ENCODE results near the gene MED28. TPM values are rescaled to one million over a fixed set of nuclear protein-coding genes. Genes with fewer than 3 reads are reported as not detected.

Gene MED28
- total and polyA plus RNA-seq, 2 donors (not counting 1 experiment from before 2014, with no cell fraction given): 11.8 to 81.5 TPM

- H3K9ac ChIP-seq (ENCODE audit: low read length): peak overlapping the region; percentile 82
Observed at GRCh38 chr4:17578482-17578891, 36.0 kb upstream of the MED28 start.

More at GRCh38 chr4:17578482-17578891, 36.0 kb upstream of the MED28 start:
- no peak for TF ChIP-seq EZH2 (IDR thresholded peaks at IDR 0.05; ENCODE audit: borderline replicate concordance, insufficient read depth, low read depth, low read length, poor library complexity, severe bottlenecking)
- TF ChIP-seq CTCF (IDR thresholded peaks at IDR 0.05): no peak
- DNase-seq: peak; percentile 49
- H3K27me3 Mint-ChIP-seq: no peaks in the 10 kb centered on the region
- H3K4me1 ChIP-seq (ENCODE audit: control insufficient read depth in 2 of 2, insufficient read depth in 2 of 2, low read length in 2 of 2): peaks cover 13 to 25% of the 10 kb centered on the region in 2 donors
- peaks cover 0 to 4% (median 0%) of the 10 kb centered on the region in 3 donors for H3K9me3 ChIP-seq (ENCODE audit: control extremely low read depth in 1 of 3, control insufficient read depth in 2 of 3, insufficient read depth in 1 of 3, low read length in 2 of 3)
- peaks cover 30% of the 10 kb centered on the region for H3K4me1 Mint-ChIP-seq
- H3K4me3 ChIP-seq (ENCODE audit: control extremely low read depth in 1 of 5, extremely low read depth in 1 of 5, insufficient read depth in 1 of 5, low read depth in 2 of 5, low read length in 4 of 5): peak overlapping the region in 4 of 5 experiments; percentile 79 to 95 (median 87)
- ChIA-PET POLR2A (interaction anchor here (1.6 to 1.8 kb wide), 2 partner anchors 17 to 36 kb away, joined by 5 to 14 read pairs; partner anchors contain the start of gene MED28), CTCF (interaction anchor here (0.9 to 2.0 kb wide), 4 partner anchors 14 to 36 kb away, joined by 3 to 9 read pairs (median 6); partner anchors contain the start of gene MED28)
- peak overlapping the region; percentile 78 for H3K4me2 ChIP-seq (replicated peaks; ENCODE audit: low read depth, low read length, poor library complexity, severe bottlenecking)
- H3K79me2 ChIP-seq (ENCODE audit: control insufficient read depth, insufficient read depth, low read length): peaks cover 12% of the 10 kb centered on the region
- ATAC-seq (ENCODE audit: low read depth): no peak
- peaks cover 0 to 22% of the 10 kb centered on the region in 2 experiments for H3K36me3 ChIP-seq (replicated peaks in 1 of 2; ENCODE audit: control extremely low read depth in 1 of 2, control insufficient read depth in 1 of 2, extremely low read depth in 1 of 2, insufficient read depth in 2 of 2, low read length in 1 of 2)
- WGBS (ENCODE audit: insufficient coverage): no CpG with 5 or more reads among the region's 6 CpGs
- intact Hi-C loops (cut with micrococcal nuclease): no loop called here
- peak overlapping the region; percentile 92 for H3K4me3 Mint-ChIP-seq
- H2AFZ ChIP-seq (ENCODE audit: insufficient read depth, low read depth, low read length, poor library complexity, severe bottlenecking): peak overlapping the region; percentile 74
- peak overlapping the region; percentile 85 to 87 for H3K27ac ChIP-seq (ENCODE audit: low read length in 2 of 2)
- H3K27ac Mint-ChIP-seq: peak overlapping the region; percentile 96
- H4K20me1 ChIP-seq (ENCODE audit: control insufficient read depth, insufficient read depth, low read length, poor library complexity, severe bottlenecking): no peaks in the 10 kb centered on the region
- no peaks in the 10 kb centered on the region for H3K27me3 ChIP-seq (replicated peaks in 1 of 4; ENCODE audit: control extremely low read depth in 1 of 4, control insufficient read depth in 3 of 4, insufficient read depth in 4 of 4, low read length in 3 of 4)
- H3K9me3 Mint-ChIP-seq (ENCODE audit: insufficient read depth): no peaks in the 10 kb centered on the region

All from B cell (primary cell).